A673 (cell line): ENCODE results near the gene TTN.

ENCODE experiments used
- EZH2 ChIP-seq: fragments of 200-600 bp; sonication (generic); IDR thresholded peaks from 2 replicates; pipeline ENCODE4 v1.6.1; 2017; ENCODE audit warnings: borderline replicate concordance, low read depth, mild to moderate bottlenecking, mixed read lengths, antibody characterized with exemption, low read length; ENCODE audit not compliant: poor library complexity, severe bottlenecking
- TF ChIP-seq, protein P1 (sequence below): fragments of 300-800, 200-600 bp; sonication (generic); conservative IDR thresholded peaks from 2 replicates; pipeline ENCODE4 v1.5.1; 2017; ENCODE audit warnings: low read depth, mild to moderate bottlenecking, antibody characterized with exemption, low read length, moderate library complexity, mixed read lengths

DNA sequence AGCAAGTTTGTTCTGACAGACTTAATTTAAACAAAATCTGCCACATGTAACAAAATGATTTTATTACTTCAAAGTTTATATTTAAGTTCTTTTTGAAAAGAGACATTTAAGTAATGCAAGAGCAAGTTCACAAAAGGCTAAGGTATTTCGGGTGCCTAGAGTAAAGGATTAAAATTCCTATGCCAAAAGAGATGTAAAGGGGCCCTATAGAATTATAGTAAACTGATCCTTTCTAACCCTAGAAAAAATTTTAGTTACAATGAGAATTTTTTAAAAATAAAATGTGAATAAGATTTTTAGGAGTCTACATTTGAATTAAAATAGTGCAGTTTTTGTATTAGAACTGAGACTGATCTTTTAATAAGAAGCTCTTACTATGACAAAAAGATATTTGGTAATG lies 179.8 kb downstream of the TTN start:
- TF ChIP-seq, protein P1, sequence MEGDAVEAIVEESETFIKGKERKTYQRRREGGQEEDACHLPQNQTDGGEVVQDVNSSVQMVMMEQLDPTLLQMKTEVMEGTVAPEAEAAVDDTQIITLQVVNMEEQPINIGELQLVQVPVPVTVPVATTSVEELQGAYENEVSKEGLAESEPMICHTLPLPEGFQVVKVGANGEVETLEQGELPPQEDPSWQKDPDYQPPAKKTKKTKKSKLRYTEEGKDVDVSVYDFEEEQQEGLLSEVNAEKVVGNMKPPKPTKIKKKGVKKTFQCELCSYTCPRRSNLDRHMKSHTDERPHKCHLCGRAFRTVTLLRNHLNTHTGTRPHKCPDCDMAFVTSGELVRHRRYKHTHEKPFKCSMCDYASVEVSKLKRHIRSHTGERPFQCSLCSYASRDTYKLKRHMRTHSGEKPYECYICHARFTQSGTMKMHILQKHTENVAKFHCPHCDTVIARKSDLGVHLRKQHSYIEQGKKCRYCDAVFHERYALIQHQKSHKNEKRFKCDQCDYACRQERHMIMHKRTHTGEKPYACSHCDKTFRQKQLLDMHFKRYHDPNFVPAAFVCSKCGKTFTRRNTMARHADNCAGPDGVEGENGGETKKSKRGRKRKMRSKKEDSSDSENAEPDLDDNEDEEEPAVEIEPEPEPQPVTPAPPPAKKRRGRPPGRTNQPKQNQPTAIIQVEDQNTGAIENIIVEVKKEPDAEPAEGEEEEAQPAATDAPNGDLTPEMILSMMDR, result no peak
- TF ChIP-seq EZH2, result no peak
